Neural progenitor cell (in vitro differentiated cells): ENCODE measurements around the gene DOCK10. TPM values are rescaled to one million over a fixed set of nuclear protein-coding genes. Genes with fewer than 3 reads are reported as not detected.

ENCODE experiments used
- DNase-seq: peaks from one replicate; pipeline ENCODE4 v3.0.0-alpha.2; 2016; ENCODE audit warnings: low spot score
- H2AFZ ChIP-seq: fragments of 200-600 bp; sonication (generic); replicated peaks from 2 replicates; pipeline ENCODE4 v1.6.1; 2016; ENCODE audit warnings: antibody characterized with exemption
- H3F3A ChIP-seq: fragments of 200-600 bp; sonication (generic); 2 replicates; pipeline ENCODE4 v1.6.1; 2016; ENCODE audit warnings: antibody characterized with exemption, low read depth
- H3K27ac ChIP-seq: fragments of 200-600 bp; sonication (generic); 2 replicates; pipeline ENCODE4 v1.5.1; 2016; ENCODE audit warnings: mild to moderate bottlenecking
- H3K27me3 ChIP-seq: fragments of 200-600 bp; sonication (generic); 2 replicates; pipeline ENCODE4 v1.6.1; 2016; ENCODE audit warnings: mild to moderate bottlenecking, moderate library complexity
- H3K36me3 ChIP-seq: fragments of 200-600 bp; sonication (generic); 2 replicates; pipeline ENCODE4 v1.5.1; 2016
- H3K4me1 ChIP-seq: fragments of 200-600 bp; sonication (generic); 2 replicates; pipeline ENCODE4 v1.6.1; 2016; ENCODE audit warnings: mixed run types
- H3K4me2 ChIP-seq: fragments of 200-600 bp; sonication (generic); 2 replicates; pipeline ENCODE4 v1.6.1; 2016
- H3K4me3 ChIP-seq: fragments of 200-600 bp; sonication (generic); 2 replicates; pipeline ENCODE4 v1.5.1; 2016
- H3K79me2 ChIP-seq: fragments of 200-600 bp; sonication (generic); 2 replicates; pipeline ENCODE4 v1.6.1; 2016; ENCODE audit warnings: low read depth
- H3K9ac ChIP-seq: fragments of 200-600 bp; sonication (generic); 2 replicates; pipeline ENCODE4 v1.6.1; 2016
- H3K9me3 ChIP-seq: fragments of 200-600 bp; sonication (generic); 2 replicates; pipeline ENCODE4 v1.5.1; 2016; ENCODE audit warnings: low read depth
- H4K20me1 ChIP-seq: fragments of 200-600 bp; sonication (generic); 2 replicates; pipeline ENCODE4 v1.6.1; 2016; ENCODE audit warnings: low read depth
- H3K27ac Mint-ChIP-seq: 3 replicates; pipeline ENCODE4 v1.8.0; 2021; ENCODE audit warnings: mixed read lengths
- H3K27me3 Mint-ChIP-seq: 2 replicates; pipeline ENCODE4 v1.8.0; 2022; ENCODE audit warnings: low read depth, mild to moderate bottlenecking, inconsistent platforms, moderate library complexity, mixed read lengths; ENCODE audit not compliant: insufficient read depth
- H3K36me3 Mint-ChIP-seq: 3 replicates; pipeline ENCODE4 v1.8.0; 2021; ENCODE audit warnings: mixed read lengths
- H3K4me1 Mint-ChIP-seq: 3 replicates; pipeline ENCODE4 v1.8.0; 2021; ENCODE audit warnings: mixed read lengths
- H3K4me3 Mint-ChIP-seq: 3 replicates; pipeline ENCODE4 v1.8.0; 2021; ENCODE audit warnings: mild to moderate bottlenecking, moderate library complexity, mixed read lengths
- H3K9me3 Mint-ChIP-seq: 3 replicates; pipeline ENCODE4 v1.8.0; 2020; ENCODE audit warnings: mixed read lengths
- CTCF ChIP-seq: fragments of 200-600 bp; sonication (generic); IDR thresholded peaks from 2 replicates; pipeline ENCODE4 v1.5.1; 2017; ENCODE audit warnings: antibody characterized with exemption, mild to moderate bottlenecking
- EZH2 ChIP-seq: fragments of 200-600 bp; sonication (generic); IDR thresholded peaks from 2 replicates; pipeline ENCODE4 v1.6.1; 2017; ENCODE audit warnings: antibody characterized with exemption, mild to moderate bottlenecking, moderate library complexity
- EZH2phosphoT487 ChIP-seq: fragments of 200-600 bp; sonication (generic); IDR thresholded peaks from 2 replicates; pipeline ENCODE4 v1.6.1; 2017; ENCODE audit warnings: antibody characterized with exemption
- total RNA-seq: library from RNA; depleted of rRNA; stranded (reverse); fragments of >200 nt; gene quantifications from 2 replicates; pipeline ENCODE4 v1.2.3, GENCODE V29; 2015; ENCODE audit warnings: low replicate concordance

Gene DOCK10
- total RNA-seq, 1 donor from 2014 or later, result 1.1 TPM

GRCh38 chr2:224776795-224777558 is 265.3 kb downstream of the DOCK10 start:
- Mint-ChIP-seq H3K4me3 (no peak overlapping the region), H3K27ac (no peak overlapping the region), H3K4me1 (peaks cover 3% of the 10 kb centered on the region), H3K27me3 (peaks cover 3% of the 10 kb centered on the region), H3K9me3 (no peaks in the 10 kb centered on the region), H3K36me3 (peaks cover 5% of the 10 kb centered on the region)
- Histone ChIP-seq H3K4me3 (no peak overlapping the region), H3K4me1 (no peaks in the 10 kb centered on the region), H2AFZ (no peak overlapping the region), H3K79me2 (no peaks in the 10 kb centered on the region), H3K4me2 (no peak overlapping the region), H3K36me3 (no peaks in the 10 kb centered on the region), H3K27ac (no peak overlapping the region), H3K9me3 (no peaks in the 10 kb centered on the region), H3F3A (no peaks in the 10 kb centered on the region), H4K20me1 (no peaks in the 10 kb centered on the region), H3K27me3 (no peaks in the 10 kb centered on the region), H3K9ac (no peak overlapping the region)
- DNase-seq, result no peak
- TF ChIP-seq CTCF (no peak), EZH2phosphoT487 (no peak), EZH2 (no peak)

GRCh38 chr2:224775647-224776046 is 266.6 kb downstream of the DOCK10 start:
- no peak for DNase-seq
- Histone ChIP-seq H3K9ac (no peak overlapping the region), H3K36me3 (no peaks in the 10 kb centered on the region), H3K4me2 (no peak overlapping the region), H3K27me3 (no peaks in the 10 kb centered on the region), H3F3A (no peaks in the 10 kb centered on the region), H3K4me1 (no peaks in the 10 kb centered on the region), H3K4me3 (no peak overlapping the region), H2AFZ (no peak overlapping the region), H3K79me2 (no peaks in the 10 kb centered on the region), H3K27ac (no peak overlapping the region), H4K20me1 (no peaks in the 10 kb centered on the region), H3K9me3 (no peaks in the 10 kb centered on the region)
- no peak for TF ChIP-seq EZH2phosphoT487
- no peak for TF ChIP-seq CTCF
- no peak for TF ChIP-seq EZH2
- H3K27me3 Mint-ChIP-seq, result peaks cover 3% of the 10 kb centered on the region
- no peak overlapping the region for H3K27ac Mint-ChIP-seq
- no peaks in the 10 kb centered on the region for H3K9me3 Mint-ChIP-seq
- H3K36me3 Mint-ChIP-seq, result peaks cover 7% of the 10 kb centered on the region
- H3K4me3 Mint-ChIP-seq, result no peak overlapping the region
- H3K4me1 Mint-ChIP-seq, result no peaks in the 10 kb centered on the region

- no peaks in the 10 kb centered on the region for H3K79me2 ChIP-seq
- H3F3A ChIP-seq, result no peaks in the 10 kb centered on the region
- Mint-ChIP-seq H3K4me3 (no peak overlapping the region), H3K9me3 (no peaks in the 10 kb centered on the region), H3K4me1 (no peaks in the 10 kb centered on the region), H3K27ac (no peak overlapping the region), H3K36me3 (peaks cover 8% of the 10 kb centered on the region), H3K27me3 (peaks cover 5% of the 10 kb centered on the region)
- no peaks in the 10 kb centered on the region for H3K36me3 ChIP-seq
- H4K20me1 ChIP-seq, result no peaks in the 10 kb centered on the region
- H3K4me3 ChIP-seq, result no peak overlapping the region
- no peaks in the 10 kb centered on the region for H3K4me1 ChIP-seq
- no peak overlapping the region for H3K27ac ChIP-seq
- DNase-seq, result no peak
- H3K9me3 ChIP-seq, result no peaks in the 10 kb centered on the region
- no peak overlapping the region for H2AFZ ChIP-seq
- H3K27me3 ChIP-seq, result no peaks in the 10 kb centered on the region
- H3K4me2 ChIP-seq, result no peak overlapping the region
- no peak overlapping the region for H3K9ac ChIP-seq
- TF ChIP-seq CTCF (no peak), EZH2 (no peak), EZH2phosphoT487 (no peak)
Observed at GRCh38 chr2:224774735-224775134, 267.5 kb downstream of the DOCK10 start.
